DMS53 treated with DMSO at 0.1 percent for 48 hours (cell line): ENCODE results near the gene STIP1.

Source experiments
- DNase-seq: peaks from one replicate; lab custom pipeline; 2025; ENCODE audit not compliant: unreplicated experiment; lab: John Stamatoyannopoulos, UW

STIP1 gene

GRCh38 chr11:64185693-64186491 is at the start of gene STIP1:
STIP1 (plus strand) TSS chr11:64186171; CDS start chr11:64186262, 91 bp downstream.
- peak; percentile 99 for DNase-seq

GRCh38 chr11:64136765-64137441 is 49.1 kb upstream of the STIP1 start:
- no peak for DNase-seq

- no peak for DNase-seq
These were observed 47.6 kb upstream of the STIP1 start for GRCh38 chr11:64138398-64138797.

DNA sequence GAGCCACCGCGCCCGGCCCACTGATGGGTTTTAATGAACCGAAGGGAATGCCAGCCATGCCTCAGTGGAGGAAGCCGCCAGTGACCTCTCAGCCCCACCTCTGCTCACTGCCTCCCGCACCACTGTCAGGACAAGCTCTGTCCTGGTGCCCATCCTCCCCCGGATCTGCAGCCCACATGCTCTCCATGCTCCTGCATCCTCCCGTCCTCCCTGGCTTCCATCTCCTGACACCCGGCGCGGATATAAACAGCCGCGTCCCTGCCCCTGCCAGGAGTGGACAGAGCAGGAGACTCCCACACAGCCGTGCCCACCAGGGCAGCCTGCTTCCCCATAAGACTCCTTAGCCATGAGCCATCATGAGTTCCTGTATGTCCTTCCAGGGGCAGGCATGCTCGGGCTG is 46.9 kb upstream of the STIP1 start:
- DNase-seq: no peak

DNA sequence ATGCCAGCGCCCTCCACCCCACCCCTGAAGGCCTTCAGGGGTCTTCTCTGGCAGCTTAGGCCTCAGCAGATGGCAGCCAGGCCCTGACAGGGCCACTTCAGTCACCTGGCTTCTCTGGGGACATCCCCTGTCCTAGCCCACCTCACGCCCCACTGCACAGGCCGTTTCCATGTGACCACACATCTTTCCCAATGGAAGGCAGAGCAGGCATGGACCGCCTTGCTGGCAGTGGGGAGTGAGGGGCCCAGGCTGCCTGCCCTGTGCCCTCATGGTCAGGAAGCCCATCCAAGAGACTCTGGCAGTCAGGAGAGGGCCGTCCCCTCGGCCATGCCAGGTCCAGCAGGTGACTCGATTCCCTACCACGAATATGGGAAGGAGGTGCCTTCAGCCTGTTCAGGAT is 45.9 kb upstream of the STIP1 start:
- DNase-seq: no peak

- no peak for DNase-seq
These were observed 44.7 kb upstream of the STIP1 start for GRCh38 chr11:64141081-64141783.

DNA sequence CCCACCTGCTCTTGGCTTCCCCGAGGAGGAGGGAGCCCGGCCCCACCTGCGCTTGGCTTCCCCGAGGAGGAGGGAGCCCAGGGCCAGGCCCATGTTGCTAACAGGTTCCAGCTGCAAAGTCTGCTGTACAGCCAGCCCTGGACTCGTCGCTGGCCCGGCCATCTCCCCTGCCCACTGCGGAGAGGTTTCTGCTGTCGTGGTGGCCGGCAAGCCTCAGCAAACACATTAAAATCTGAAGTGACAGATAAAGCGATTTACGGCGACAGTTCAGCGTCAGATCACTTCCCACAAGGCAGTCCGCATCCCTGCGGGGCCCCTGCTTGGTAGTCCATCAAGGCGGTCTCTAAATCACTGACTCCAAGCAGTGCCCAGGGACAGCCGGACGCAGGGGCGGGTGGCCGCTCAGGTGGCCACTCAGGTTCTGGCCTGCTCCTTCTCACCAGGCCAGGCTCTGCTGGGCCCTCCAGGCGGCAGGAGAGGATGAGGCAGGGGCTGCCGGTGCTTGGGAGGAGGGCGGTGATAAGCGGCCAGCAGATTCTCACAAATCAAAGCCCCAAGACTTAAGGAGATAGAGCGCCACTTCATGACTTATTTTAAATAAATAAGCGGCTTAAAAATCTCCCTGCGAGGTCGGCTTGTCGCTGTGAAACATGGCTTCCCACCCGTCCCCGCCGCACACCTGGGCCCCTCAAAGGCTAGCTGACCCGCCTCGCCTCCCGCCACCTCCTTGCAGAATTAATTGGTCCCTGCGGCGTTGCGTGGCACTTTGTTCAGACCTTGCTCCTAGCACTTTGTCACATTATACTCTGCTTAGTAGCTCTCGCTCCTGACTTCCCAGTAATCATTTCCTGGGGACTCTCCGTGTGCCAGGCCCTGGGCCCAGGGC is 41.1 kb upstream of the STIP1 start:
- DNase-seq: no peak

DNA sequence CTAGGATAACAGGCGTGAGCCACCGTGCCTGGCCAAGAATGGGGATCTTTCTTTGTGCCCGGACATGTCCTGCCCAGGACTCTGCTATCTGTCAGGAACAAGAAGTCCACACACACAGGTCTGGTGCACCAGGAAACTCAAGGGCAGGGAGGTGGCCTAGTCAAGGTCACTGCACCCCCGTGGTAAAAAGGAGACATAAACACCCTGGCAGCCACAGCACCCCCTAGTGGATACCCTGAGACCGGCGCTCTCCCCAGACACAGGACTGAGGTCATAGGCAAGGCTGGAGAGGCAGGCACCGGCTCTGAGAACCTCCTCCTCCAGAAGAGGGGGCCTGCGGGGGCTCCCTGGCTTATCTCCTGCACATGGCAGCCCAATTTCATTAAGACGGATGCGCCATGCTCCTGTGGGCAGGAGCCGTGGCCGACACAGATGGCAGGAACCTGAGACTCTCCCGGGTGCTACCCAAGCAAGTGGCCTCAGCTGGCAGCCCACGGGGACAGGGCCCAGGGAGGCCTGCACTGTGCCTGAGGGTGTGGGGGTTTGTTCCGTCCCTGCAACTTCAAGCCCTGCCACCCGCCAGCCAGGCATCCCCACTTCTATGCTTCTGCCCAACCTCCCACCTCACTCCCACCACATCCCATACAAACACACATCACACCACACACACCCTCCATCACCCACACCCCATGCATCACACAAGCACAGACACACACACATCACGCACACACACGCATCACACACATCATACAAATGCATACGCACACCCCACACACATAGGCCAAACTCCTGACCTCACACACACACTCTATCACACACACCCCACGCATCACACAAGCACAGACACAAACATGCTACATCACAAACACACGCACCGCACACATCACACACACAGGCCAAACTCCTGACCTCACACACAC is 39.7 kb upstream of the STIP1 start:
- DNase-seq: peak; percentile 22

GRCh38 chr11:64148226-64148916 is 37.6 kb upstream of the STIP1 start:
- peak; percentile 6 for DNase-seq

DNA sequence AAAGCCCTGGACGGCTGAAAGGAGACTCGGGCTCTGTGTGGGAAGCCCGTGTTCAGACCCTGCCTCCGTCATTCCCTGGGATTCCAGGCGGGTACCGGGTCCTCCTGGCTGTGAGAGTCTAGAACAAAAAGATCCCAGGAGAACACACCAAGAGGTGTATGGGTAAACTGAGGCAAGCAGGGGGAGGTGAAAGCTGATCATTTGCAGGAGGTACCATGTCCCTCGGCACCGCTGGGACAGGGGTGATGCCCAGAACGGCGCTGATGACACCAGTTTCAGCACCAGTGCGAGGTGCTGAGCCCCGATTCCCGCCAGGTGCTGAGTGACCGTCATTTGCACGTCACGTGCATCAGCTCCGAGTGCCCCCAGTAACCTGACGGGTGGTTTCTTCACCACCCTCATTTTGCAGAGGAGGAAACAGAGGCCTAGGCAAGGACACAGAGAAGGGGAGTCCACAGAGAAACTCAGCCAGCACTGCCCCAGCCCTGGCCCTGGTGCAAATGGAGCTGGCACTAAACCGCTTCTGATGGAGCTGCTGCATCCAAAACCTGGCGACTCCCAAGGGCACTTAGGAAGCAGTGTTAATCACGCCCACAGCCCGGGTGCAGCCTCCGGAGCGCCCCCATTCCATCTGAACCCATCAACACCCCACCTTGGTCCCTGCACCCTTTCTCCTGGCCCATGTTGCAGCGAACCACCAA is 36.9 kb upstream of the STIP1 start:
- no peak for DNase-seq

- DNase-seq: no peak
These were observed 35.9 kb upstream of the STIP1 start for GRCh38 chr11:64150051-64150450.

- no peak for DNase-seq
These were observed 35.3 kb upstream of the STIP1 start for GRCh38 chr11:64150481-64151239.

- no peak for DNase-seq
These were observed 34.6 kb upstream of the STIP1 start for GRCh38 chr11:64151337-64151736.

DNA sequence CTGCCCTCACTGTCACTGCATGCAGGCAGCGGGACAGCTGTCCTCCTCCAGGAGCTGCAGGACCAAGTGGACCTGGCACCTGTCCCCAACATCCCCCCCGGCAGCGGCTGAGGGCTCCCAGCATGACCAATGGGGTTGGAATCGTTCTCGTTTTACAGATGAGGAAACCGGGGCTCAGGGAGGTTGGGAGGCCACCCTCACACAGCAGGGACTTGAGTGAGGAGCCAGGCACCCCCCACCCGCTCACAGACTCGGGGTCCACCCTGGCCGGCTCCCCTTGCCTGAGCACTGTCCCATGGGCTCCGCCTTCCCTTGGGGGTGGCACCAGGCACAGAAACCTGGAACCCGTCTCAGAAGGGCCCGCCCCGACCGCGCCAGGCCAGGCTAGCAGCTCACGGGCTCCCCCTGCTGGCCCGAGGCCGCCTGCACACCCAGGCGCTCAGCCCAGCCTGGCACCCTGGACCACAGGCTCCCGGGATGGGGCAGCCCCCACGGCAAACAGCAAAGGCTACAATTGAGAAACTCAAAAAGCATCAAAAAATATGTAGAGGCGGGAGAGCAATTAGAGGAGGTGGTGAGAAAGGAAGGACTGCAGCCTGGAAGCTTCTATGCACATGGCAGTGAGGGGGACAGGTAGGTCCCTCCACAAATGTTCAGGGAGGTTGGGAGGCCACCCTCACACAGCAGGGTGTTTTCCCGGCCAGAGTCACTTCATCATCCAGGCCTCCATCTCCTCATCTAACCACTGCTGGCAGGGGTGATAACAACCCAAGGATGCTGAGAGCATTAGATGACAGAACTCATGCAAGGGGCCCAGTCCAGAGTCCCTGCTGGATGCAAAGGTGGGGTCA is 32.9 kb upstream of the STIP1 start:
- peak; percentile 47 for DNase-seq

GRCh38 chr11:64153812-64154211 is 32.2 kb upstream of the STIP1 start:
- DNase-seq: no peak

DNA sequence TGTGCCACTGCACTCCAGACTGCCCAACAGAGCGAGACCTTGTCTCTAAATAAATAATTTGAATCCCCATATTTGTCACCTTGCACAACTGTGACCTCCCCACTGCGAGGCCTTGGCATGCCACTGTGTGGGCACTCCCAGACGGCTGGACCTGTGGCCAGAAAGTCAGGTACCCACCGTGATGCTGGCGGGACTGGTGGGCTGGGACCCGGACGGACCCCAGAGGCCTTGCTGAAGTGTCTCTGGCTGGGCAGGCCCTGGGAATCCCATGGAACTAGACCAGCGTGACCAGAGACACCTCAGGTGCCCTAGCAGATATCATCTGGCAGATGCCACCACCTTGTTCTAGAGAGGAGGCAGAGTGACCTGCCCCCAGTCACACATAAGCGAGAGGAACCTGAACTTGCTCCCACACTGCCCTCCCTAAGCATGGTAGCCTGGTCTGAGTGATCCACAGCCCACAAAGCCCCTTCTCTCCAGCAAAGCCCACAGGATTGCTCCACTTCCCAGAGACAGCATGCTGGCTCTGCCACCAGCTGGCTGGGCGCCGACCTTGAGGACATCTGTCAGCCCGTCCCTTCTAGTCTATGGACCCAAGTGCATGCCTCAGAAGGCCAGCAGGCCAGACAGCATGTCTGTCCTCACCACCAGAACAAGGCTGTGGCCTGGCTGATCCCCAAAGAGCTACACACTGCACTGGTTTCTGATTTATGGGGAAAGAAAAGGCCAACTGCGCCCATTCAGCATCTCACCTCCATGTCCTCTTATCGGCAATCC is 29.5 kb upstream of the STIP1 start:
- no peak for DNase-seq
